Common myeloid progenitor, CD34-positive (primary cell): ENCODE measurements around the gene NTF3.

ENCODE experiments used
- CTCF ChIA-PET: fragments of 350-600 bp; sonication (Branson Sonifier 250); formaldehyde crosslinking; loops from one replicate; lab custom pipeline; 2021; ENCODE audit warnings: antibody characterized with exemption; lab: Charles Lee
- POLR2A ChIA-PET: fragments of 350-600 bp; sonication (Branson Sonifier 250); formaldehyde crosslinking; loops from one replicate; lab custom pipeline; 2021; ENCODE audit warnings: antibody characterized with exemption; lab: Charles Lee
- DNase-seq, 3 donors: peaks; one replicate each; pipeline versions ENCODE4 v3.0.0 to v3.0.0-alpha.2; 2013
- H3K27ac ChIP-seq, 2 experiments: 1 replicate in 1 of 2; 2 replicates in 1 of 2; pipeline ENCODE4 v1.7.0; 2013; ENCODE audit warnings: inconsistent platforms in 2 of 2, low read length in 2 of 2, mild to moderate bottlenecking in 2 of 2, low read depth in 1 of 2, moderate library complexity in 1 of 2; ENCODE audit not compliant: severe bottlenecking in 2 of 2, insufficient read depth in 1 of 2, poor library complexity in 1 of 2
- H3K27me3 ChIP-seq, 5 experiments: replicated peaks in 2 of 5; 1 replicate in 3 of 5; 2 replicates in 2 of 5; pipeline versions ENCODE4 v1.6.1 to v1.7.0; 2013; ENCODE audit warnings: low read length in 4 of 5, mild to moderate bottlenecking in 2 of 5, moderate library complexity in 2 of 5, inconsistent platforms in 1 of 5; ENCODE audit not compliant: insufficient read depth in 5 of 5, control insufficient read depth in 4 of 5
- H3K36me3 ChIP-seq, 4 experiments: 1 replicate in 2 of 4; 2 replicates in 2 of 4; pipeline versions ENCODE4 v1.6.1 to v1.7.0; 2013; ENCODE audit warnings: low read length in 3 of 4, control low read depth in 1 of 4, mild to moderate bottlenecking in 1 of 4; ENCODE audit not compliant: control insufficient read depth in 4 of 4, insufficient read depth in 4 of 4
- H3K4me1 ChIP-seq, 4 experiments: 1 replicate in 3 of 4; 2 replicates in 1 of 4; pipeline versions ENCODE4 v1.6.1 to v1.7.1; 2013; ENCODE audit warnings: low read length in 3 of 4, mild to moderate bottlenecking in 3 of 4, control low read depth in 1 of 4, inconsistent platforms in 1 of 4, moderate library complexity in 1 of 4; ENCODE audit not compliant: control insufficient read depth in 4 of 4, insufficient read depth in 4 of 4; ENCODE audit errors: control extremely low read depth in 1 of 4
- H3K4me3 ChIP-seq, 7 experiments: 1 replicate in 4 of 7; 2 replicates in 3 of 7; pipeline versions ENCODE4 v1.5.1 to v1.7.0; 2013; ENCODE audit warnings: mild to moderate bottlenecking in 7 of 7, low read length in 6 of 7, moderate library complexity in 6 of 7, inconsistent platforms in 2 of 7, low read depth in 2 of 7, control low read depth in 1 of 7; ENCODE audit not compliant: insufficient read depth in 4 of 7, control insufficient read depth in 1 of 7; ENCODE audit errors: extremely low read depth in 1 of 7
- H3K9me3 ChIP-seq, 5 experiments: 1 replicate in 4 of 5; 2 replicates in 1 of 5; pipeline versions ENCODE4 v1.6.1 to v1.7.1; 2013; ENCODE audit warnings: low read length in 4 of 5, mild to moderate bottlenecking in 2 of 5, inconsistent platforms in 1 of 5, low read depth in 1 of 5, moderate library complexity in 1 of 5; ENCODE audit not compliant: control insufficient read depth in 4 of 5, insufficient read depth in 2 of 5; ENCODE audit errors: control extremely low read depth in 1 of 5
- WGBS: methylation state at CpG from one replicate; pipeline ENCODE4 v1.1.5; 2013; ENCODE audit not compliant: insufficient coverage; 5-methylcytosine and 5-hydroxymethylcytosine counted together

NTF3 gene

DNA sequence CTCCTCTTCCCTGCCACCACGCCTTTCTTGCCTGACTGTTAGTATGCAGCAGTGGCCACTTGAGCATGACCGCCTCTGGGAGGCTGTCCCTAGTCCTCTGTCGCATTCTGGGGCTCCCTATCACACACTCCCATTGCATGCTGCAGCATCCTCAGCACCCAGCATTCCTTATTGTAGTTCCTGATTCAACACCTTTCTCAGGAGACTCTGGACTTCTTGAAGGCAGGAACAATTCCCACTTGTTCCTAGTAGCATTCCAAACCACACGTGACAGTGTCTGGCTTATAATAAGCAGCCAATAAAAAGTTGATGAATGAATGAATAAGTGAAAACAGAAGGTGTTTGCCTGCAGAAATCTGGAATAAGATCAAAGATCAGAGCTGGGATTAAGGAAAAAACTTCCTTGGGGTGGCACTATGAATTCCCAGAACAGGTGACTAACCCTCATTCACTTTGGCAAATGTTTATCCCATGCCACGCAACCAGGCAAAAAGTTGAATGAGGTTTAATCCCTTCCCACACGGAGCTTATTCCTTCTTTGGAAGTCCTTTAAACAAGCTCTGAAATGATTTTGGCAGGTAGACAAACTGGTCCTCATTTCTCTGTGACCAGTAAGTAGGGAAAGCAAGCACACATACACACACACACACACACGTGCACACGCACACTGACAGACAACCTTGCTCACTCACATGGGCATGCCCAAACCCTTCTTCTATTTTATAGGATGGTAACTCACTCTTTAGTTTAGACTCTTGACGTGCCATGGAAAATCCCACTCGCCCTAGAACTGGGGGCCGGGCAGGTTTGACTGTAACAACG lies 26.5 kb downstream of the NTF3 start:
- Histone ChIP-seq H3K9me3 (peaks cover 0 to 2% (median 0%) of the 10 kb centered on the region in 5 experiments), H3K27ac (no peak overlapping the region), H3K4me3 (no peak overlapping the region), H3K4me1 (peaks cover 0 to 9% (median 9%) of the 10 kb centered on the region in 4 experiments), H3K27me3 (no peaks in the 10 kb centered on the region), H3K36me3 (no peaks in the 10 kb centered on the region)
- ChIA-PET POLR2A (no interaction called here), CTCF (interaction anchor here (0.7 kb wide), 1 partner anchor 11 kb away, joined by 3 read pairs; no protein-coding TSS in a partner anchor)
- WGBS: 95% methylated on average over 9 of the region's 12 CpGs
- no peak for DNase-seq

- Histone ChIP-seq H3K27ac (no peak overlapping the region), H3K27me3 (no peaks in the 10 kb centered on the region), H3K36me3 (no peaks in the 10 kb centered on the region), H3K4me1 (peaks cover 0 to 14% (median 11%) of the 10 kb centered on the region in 4 experiments), H3K4me3 (no peak overlapping the region), H3K9me3 (peaks cover 0 to 2% (median 0%) of the 10 kb centered on the region in 5 experiments)
- 99% methylated on average over 10 of the region's 10 CpGs for WGBS
- ChIA-PET POLR2A (no interaction called here), CTCF (no interaction called here)
- DNase-seq: no peak
Measured at GRCh38 chr12:5459051-5459782, 27.3 kb downstream of the NTF3 start.

- H3K4me1 ChIP-seq: peaks cover 0 to 17% (median 12%) of the 10 kb centered on the region in 4 experiments
- DNase-seq: no peak
- H3K9me3 ChIP-seq: peaks cover 0 to 2% (median 0%) of the 10 kb centered on the region in 5 experiments
- ChIA-PET POLR2A (no interaction called here), CTCF (no interaction called here)
- WGBS: 100% methylated on average over 1 of the region's 2 CpGs
- no peak overlapping the region for H3K4me3 ChIP-seq
- H3K27me3 ChIP-seq: no peaks in the 10 kb centered on the region
- no peaks in the 10 kb centered on the region for H3K36me3 ChIP-seq
- H3K27ac ChIP-seq: no peak overlapping the region
Measured at GRCh38 chr12:5460817-5461216, 28.9 kb downstream of the NTF3 start.

- Histone ChIP-seq H3K4me1 (peaks cover 0 to 18% (median 8%) of the 10 kb centered on the region in 4 experiments), H3K36me3 (no peaks in the 10 kb centered on the region), H3K9me3 (peaks cover 0 to 2% (median 0%) of the 10 kb centered on the region in 5 experiments), H3K4me3 (no peak overlapping the region), H3K27ac (no peak overlapping the region), H3K27me3 (no peaks in the 10 kb centered on the region)
- no CpG with 5 or more reads among the region's 1 CpG for WGBS
- CTCF ChIA-PET: no interaction called here
- POLR2A ChIA-PET: no interaction called here
- no peak for DNase-seq
Measured at GRCh38 chr12:5461966-5462365, 30.1 kb downstream of the NTF3 start.

GRCh38 chr12:5464096-5464495 lies 32.2 kb downstream of the NTF3 start:
- ChIA-PET POLR2A (interaction anchor here (0.6 kb wide), 1 partner anchor 68 kb away, joined by 3 read pairs; no protein-coding TSS in a partner anchor), CTCF (interaction anchor here (1.1 kb wide), 1 partner anchor 21 kb away, joined by 6 read pairs; no protein-coding TSS in a partner anchor)
- Histone ChIP-seq H3K4me3 (no peak overlapping the region), H3K9me3 (peaks cover 0 to 2% (median 0%) of the 10 kb centered on the region in 5 experiments), H3K27ac (no peak overlapping the region), H3K27me3 (no peaks in the 10 kb centered on the region), H3K36me3 (no peaks in the 10 kb centered on the region), H3K4me1 (peaks cover 0 to 13% (median 3%) of the 10 kb centered on the region in 4 experiments)
- peak; percentile 25 to 54 (median 46) for DNase-seq
- 17% methylated on average over 1 of the region's 2 CpGs for WGBS

DNA sequence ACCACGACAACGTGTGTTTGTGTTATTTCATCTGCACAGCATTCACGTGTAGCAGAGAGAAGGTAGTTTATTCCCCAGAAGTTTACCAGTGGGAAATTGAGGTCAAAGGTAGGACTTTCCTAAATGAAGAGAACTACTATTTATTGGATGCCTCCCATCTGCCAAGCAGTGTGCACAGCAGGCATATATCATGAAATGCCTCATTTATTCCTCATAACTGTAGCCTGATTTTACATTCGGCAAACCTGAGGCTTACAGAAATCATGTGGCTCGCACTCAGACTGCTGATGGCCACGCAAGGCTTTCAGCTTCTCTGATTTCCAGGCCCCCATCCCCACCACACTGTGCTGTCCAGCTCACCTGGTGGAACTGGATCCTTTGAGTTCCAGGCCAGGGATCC lies 33.5 kb downstream of the NTF3 start:
- no peak overlapping the region for H3K4me3 ChIP-seq
- CTCF ChIA-PET: interaction anchor here (0.9 kb wide), 1 partner anchor 33 kb away, joined by 3 read pairs; no protein-coding TSS in a partner anchor
- H3K36me3 ChIP-seq: no peaks in the 10 kb centered on the region
- POLR2A ChIA-PET: no interaction called here
- no peak overlapping the region for H3K27ac ChIP-seq
- H3K27me3 ChIP-seq: no peaks in the 10 kb centered on the region
- H3K4me1 ChIP-seq: peaks cover 0 to 13% (median 3%) of the 10 kb centered on the region in 4 experiments
- WGBS: 92% methylated on average over 5 of the region's 6 CpGs
- DNase-seq: no peak
- H3K9me3 ChIP-seq: peaks cover 0 to 2% (median 0%) of the 10 kb centered on the region in 5 experiments
